Karpas-422 (cell line): ENCODE data around the gene MYO18B. TPM values are rescaled to one million over a fixed set of nuclear protein-coding genes. Genes with fewer than 3 reads are reported as not detected.

Experiments used
- DNase-seq: peaks from one replicate; pipeline ENCODE4 v3.0.0-alpha.2; 2015
- H2AFZ ChIP-seq: fragments of 200-600 bp; sonication (generic); 2 replicates; pipeline ENCODE4 v1.6.1; 2014; ENCODE audit warnings: antibody characterized with exemption, low read length, mixed read lengths
- H3K27ac ChIP-seq: fragments of 200-600 bp; sonication (generic); 2 replicates; pipeline ENCODE4 v1.5.1; 2014; ENCODE audit warnings: mild to moderate bottlenecking, low read length, moderate library complexity
- H3K27me3 ChIP-seq: fragments of 200-600 bp; sonication (generic); 2 replicates; pipeline ENCODE4 v1.6.1; 2014; ENCODE audit warnings: low read length, mixed read lengths
- H3K36me3 ChIP-seq: fragments of 200-600 bp; sonication (generic); 2 replicates; pipeline ENCODE4 v1.6.1; 2014; ENCODE audit warnings: low read length, mixed read lengths; ENCODE audit not compliant: insufficient read depth
- H3K4me1 ChIP-seq: fragments of 200-600 bp; sonication (generic); 2 replicates; pipeline ENCODE4 v1.6.1; 2014; ENCODE audit warnings: mild to moderate bottlenecking, low read length, mixed read lengths
- H3K4me2 ChIP-seq: fragments of 200-600 bp; sonication (generic); 2 replicates; pipeline ENCODE4 v1.6.1; 2014; ENCODE audit warnings: low read length, low read depth, mild to moderate bottlenecking; ENCODE audit not compliant: poor library complexity, severe bottlenecking
- H3K4me3 ChIP-seq: fragments of 200-600 bp; sonication (generic); 2 replicates; pipeline ENCODE4 v1.5.1; 2014; ENCODE audit warnings: mild to moderate bottlenecking, antibody characterized with exemption, low read length, mixed read lengths
- H3K79me2 ChIP-seq: fragments of 200-600 bp; sonication (generic); 2 replicates; pipeline ENCODE4 v1.6.1; 2014; ENCODE audit warnings: mild to moderate bottlenecking, low read length, mixed read lengths
- H3K9ac ChIP-seq: fragments of 200-600 bp; sonication (generic); 2 replicates; pipeline ENCODE4 v1.6.0; 2014; ENCODE audit warnings: low read length
- H3K9me2 ChIP-seq: fragments of 200-600 bp; sonication (generic), shearing (Covaris generic); replicated peaks from 2 replicates; pipeline ENCODE4 v1.6.0; 2014; ENCODE audit warnings: mild to moderate bottlenecking, low read length, moderate library complexity; ENCODE audit not compliant: insufficient read depth
- H3K9me3 ChIP-seq: fragments of 300-700, 200-600 bp; sonication (generic); 2 replicates; pipeline ENCODE4 v1.6.1; 2014; ENCODE audit warnings: low read length, mixed read lengths
- H4K20me1 ChIP-seq: fragments of 200-600 bp; sonication (generic); 2 replicates; pipeline ENCODE4 v1.6.1; 2014; ENCODE audit warnings: mild to moderate bottlenecking, antibody characterized with exemption, low read length, low read depth; ENCODE audit not compliant: insufficient read depth
- total RNA-seq: library from RNA; depleted of rRNA; stranded (reverse); fragments of >200 nt; shearing (Covaris generic); gene quantifications from 2 replicates; pipeline ENCODE4 v1.2.3, GENCODE V29; 2014; ENCODE audit warnings: low replicate concordance

Gene MYO18B
- total RNA-seq, 1 experiment from 2014 or later, result not detected

DNA sequence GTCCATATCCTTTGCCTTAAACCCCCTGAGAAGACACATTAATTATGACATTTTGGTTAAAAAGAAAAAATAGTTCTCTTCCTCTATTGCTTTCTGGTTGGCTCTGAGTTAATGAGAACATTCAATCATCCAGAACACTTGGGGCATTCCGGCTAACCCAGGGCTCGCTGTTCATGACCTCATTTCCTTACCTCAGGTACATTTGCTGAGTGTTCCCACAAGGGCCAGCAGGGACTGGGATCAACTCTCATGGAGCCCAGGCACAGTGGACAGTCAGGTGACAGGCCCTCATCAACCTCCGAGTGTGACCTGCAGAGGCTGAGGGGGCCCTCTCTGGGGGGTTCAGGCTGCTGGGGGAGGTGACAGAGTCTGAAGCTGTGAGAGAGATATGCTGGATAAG lies 98.9 kb downstream of the MYO18B start:
- no peaks in the 10 kb centered on the region for H3K4me1 ChIP-seq
- no peak for DNase-seq
- H3K27me3 ChIP-seq, result no peaks in the 10 kb centered on the region
- H3K27ac ChIP-seq, result no peak overlapping the region
- no peaks in the 10 kb centered on the region for H3K79me2 ChIP-seq
- no peaks in the 10 kb centered on the region for H3K9me2 ChIP-seq
- no peaks in the 10 kb centered on the region for H3K36me3 ChIP-seq
- H3K4me2 ChIP-seq, result no peak overlapping the region
- H3K9me3 ChIP-seq, result no peaks in the 10 kb centered on the region
- no peak overlapping the region for H3K4me3 ChIP-seq
- H4K20me1 ChIP-seq, result no peaks in the 10 kb centered on the region
- no peak overlapping the region for H3K9ac ChIP-seq
- H2AFZ ChIP-seq, result no peak overlapping the region

DNA sequence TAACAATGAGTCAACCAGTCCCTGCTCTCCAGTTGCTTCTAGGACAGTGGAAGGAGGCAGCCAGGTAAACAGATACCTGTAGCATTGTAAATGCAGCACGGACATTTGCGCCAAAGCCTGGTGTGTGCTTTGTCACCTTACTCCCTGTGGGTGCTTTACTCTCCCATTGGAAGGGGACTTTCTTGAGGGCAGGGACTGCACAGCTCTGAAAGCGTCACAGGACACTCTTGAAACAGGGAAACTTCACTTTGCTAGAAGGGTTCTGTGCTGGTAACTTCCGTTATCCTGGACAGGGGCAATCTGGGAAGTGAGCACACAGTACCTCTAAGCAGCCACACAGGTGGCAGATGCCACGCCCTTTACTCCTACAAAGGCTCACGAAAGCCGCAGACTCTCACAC lies 99.8 kb downstream of the MYO18B start:
- Histone ChIP-seq H3K9me3 (no peaks in the 10 kb centered on the region), H3K4me2 (no peak overlapping the region), H3K27me3 (no peaks in the 10 kb centered on the region), H3K4me3 (no peak overlapping the region), H3K36me3 (no peaks in the 10 kb centered on the region), H3K27ac (no peak overlapping the region), H4K20me1 (no peaks in the 10 kb centered on the region), H3K4me1 (no peaks in the 10 kb centered on the region), H2AFZ (no peak overlapping the region), H3K79me2 (no peaks in the 10 kb centered on the region), H3K9me2 (no peaks in the 10 kb centered on the region), H3K9ac (no peak overlapping the region)
- DNase-seq, result no peak

DNA sequence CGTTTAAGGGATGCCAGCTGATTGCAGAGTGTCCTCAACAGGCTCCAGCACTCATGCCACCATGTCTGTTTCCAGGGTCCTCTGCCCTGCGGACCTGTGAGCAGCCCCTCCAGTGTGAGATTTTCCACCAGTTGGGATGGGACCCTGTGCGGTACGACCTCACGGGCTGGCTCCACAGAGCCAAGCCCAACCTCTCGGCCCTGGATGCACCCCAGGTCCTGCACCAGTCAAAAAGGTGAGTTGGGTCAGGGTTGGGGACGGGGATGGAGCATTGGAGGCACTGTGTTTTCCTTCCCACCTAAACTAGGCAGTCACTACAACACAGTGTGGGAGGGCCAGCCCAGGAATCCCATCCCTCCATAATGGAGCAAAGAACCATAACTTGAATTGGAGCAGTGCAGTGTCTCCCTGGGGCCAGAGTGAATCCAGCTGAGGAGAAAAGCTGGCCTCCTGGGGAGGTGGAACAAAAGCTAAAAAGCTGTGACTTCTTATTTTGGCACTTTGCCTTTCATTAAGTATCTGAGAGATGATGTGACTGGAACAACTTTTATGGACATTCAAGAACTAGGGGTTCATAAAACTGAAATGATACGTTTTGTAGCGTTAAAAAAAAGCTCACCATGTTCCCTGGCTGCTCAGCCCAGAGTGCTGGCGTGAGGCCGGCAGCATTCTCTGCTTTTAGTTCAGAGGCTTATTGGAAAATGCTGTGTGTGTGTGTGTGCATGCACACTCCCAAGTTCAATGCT lies 101.8 kb downstream of the MYO18B start:
- H2AFZ ChIP-seq, result no peak overlapping the region
- H3K4me2 ChIP-seq, result no peak overlapping the region
- H3K9ac ChIP-seq, result no peak overlapping the region
- H3K27me3 ChIP-seq, result no peaks in the 10 kb centered on the region
- no peaks in the 10 kb centered on the region for H3K79me2 ChIP-seq
- no peak for DNase-seq
- H3K4me1 ChIP-seq, result no peaks in the 10 kb centered on the region
- no peaks in the 10 kb centered on the region for H3K9me3 ChIP-seq
- H3K27ac ChIP-seq, result no peak overlapping the region
- H3K4me3 ChIP-seq, result no peak overlapping the region
- H4K20me1 ChIP-seq, result no peaks in the 10 kb centered on the region
- H3K9me2 ChIP-seq, result no peaks in the 10 kb centered on the region
- no peaks in the 10 kb centered on the region for H3K36me3 ChIP-seq

DNA sequence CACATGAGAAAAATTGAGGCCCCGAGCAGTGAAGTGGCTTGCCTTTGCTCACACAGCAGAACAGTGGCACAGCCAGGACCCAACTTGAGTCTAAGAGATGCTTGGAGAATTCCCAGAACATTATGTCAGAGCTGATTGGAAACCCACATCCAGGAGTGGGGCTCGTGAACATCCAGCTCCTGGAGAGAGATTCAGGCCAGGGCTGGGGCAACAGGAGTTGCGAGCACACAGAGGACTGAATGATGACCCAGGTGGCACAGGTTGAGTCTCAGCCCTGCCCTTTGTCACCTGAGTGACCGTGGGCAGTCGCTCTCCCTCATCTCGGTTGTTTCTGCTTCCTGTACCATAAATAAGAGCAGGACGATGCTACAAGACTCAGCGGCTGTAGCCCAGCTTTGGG lies 102.6 kb downstream of the MYO18B start:
- no peak overlapping the region for H3K4me2 ChIP-seq
- H3K79me2 ChIP-seq, result no peaks in the 10 kb centered on the region
- no peak overlapping the region for H3K4me3 ChIP-seq
- DNase-seq, result no peak
- no peaks in the 10 kb centered on the region for H4K20me1 ChIP-seq
- no peaks in the 10 kb centered on the region for H3K4me1 ChIP-seq
- no peak overlapping the region for H3K9ac ChIP-seq
- no peaks in the 10 kb centered on the region for H3K36me3 ChIP-seq
- no peaks in the 10 kb centered on the region for H3K9me2 ChIP-seq
- no peaks in the 10 kb centered on the region for H3K9me3 ChIP-seq
- no peak overlapping the region for H2AFZ ChIP-seq
- H3K27ac ChIP-seq, result no peak overlapping the region
- H3K27me3 ChIP-seq, result no peaks in the 10 kb centered on the region

DNA sequence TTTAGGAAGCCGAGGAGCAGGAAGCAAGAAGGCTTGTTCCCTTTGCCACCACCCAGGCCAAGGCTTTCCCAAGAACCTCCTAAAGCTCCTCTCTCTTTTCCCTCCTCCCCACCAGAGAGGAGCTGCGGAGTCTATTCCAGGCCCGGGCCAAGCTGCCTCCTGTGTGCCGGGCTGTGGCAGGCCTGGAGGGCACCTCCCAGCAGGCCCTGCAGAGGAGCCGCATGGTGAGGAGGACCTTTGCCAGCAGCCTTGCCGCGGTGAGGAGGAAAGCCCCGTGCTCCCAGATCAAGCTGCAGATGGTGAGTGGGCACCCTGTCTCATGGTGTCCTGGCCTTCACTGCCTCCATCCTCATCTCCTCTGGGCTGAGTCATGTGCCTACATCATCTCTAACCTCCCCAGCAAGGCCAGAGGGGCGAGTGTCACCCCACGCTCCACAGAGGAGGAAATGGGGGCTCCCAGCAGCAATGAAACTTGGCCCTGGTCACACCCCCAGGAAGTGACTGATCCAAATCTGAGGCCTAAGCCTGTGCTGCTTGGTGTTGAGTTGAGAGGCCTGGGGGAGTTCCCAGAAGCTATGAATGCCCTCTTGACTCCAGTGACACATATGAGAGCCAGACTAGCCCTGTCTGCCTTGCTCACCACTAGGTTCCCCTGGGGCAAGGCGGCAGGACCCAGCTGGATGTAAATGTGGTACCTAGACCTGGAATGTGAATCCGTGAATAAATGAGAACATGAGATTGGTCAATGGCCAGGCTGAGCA lies 104.2 kb downstream of the MYO18B start:
- Histone ChIP-seq H3K36me3 (no peaks in the 10 kb centered on the region), H3K9me3 (no peaks in the 10 kb centered on the region), H3K4me3 (no peak overlapping the region), H4K20me1 (no peaks in the 10 kb centered on the region), H3K4me2 (no peak overlapping the region), H2AFZ (no peak overlapping the region), H3K9ac (no peak overlapping the region), H3K79me2 (no peaks in the 10 kb centered on the region), H3K27ac (no peak overlapping the region), H3K9me2 (no peaks in the 10 kb centered on the region), H3K27me3 (no peaks in the 10 kb centered on the region), H3K4me1 (no peaks in the 10 kb centered on the region)
- no peak for DNase-seq

DNA sequence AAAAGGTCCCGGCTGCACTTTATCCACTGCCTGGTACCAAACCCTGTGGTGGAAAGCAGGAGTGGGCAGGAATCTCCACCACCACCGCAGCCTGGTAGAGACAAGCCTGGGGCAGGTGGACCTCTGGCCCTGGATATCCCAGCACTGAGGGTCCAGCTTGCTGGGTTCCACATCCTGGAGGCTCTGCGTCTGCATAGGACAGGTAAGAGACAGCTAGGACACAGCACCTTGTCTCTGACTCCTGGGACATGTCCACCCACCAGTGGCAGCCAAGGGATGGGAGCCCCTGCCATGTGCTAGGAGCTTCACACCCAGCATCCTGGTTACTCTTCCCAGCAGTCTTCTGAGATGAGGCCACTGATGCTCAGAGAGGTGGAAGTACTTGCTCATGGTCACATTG lies 105.5 kb downstream of the MYO18B start:
- Histone ChIP-seq H3K36me3 (no peaks in the 10 kb centered on the region), H3K9ac (no peak overlapping the region), H3K27me3 (no peaks in the 10 kb centered on the region), H4K20me1 (no peaks in the 10 kb centered on the region), H3K9me3 (no peaks in the 10 kb centered on the region), H3K4me3 (no peak overlapping the region), H3K79me2 (no peaks in the 10 kb centered on the region), H3K4me2 (no peak overlapping the region), H2AFZ (no peak overlapping the region), H3K27ac (no peak overlapping the region), H3K9me2 (no peaks in the 10 kb centered on the region), H3K4me1 (no peaks in the 10 kb centered on the region)
- DNase-seq, result no peak

DNA sequence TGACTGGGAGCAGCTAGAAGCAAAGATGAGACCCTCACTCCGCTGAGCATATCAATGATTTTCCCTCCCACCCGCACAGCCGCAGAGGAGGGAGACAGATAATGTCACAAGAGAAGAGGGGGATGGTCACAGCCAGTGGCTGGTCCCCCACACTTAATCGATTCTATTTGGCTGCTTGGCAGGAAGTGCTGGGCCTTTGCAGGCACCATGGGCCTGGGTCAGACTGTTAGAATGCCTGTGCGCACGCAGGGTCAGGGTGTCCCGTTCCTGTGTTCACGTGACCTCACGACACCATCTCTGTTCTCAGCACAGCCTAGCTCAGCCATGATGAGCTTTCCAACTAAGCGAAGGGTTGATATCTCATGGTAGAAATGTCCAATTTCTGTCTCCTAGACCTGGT lies 107.0 kb downstream of the MYO18B start:
- Histone ChIP-seq H4K20me1 (no peaks in the 10 kb centered on the region; the same call in 1 of the 2 replicates), H3K36me3 (no peaks in the 10 kb centered on the region), H3K27ac (no peak overlapping the region), H2AFZ (no peak overlapping the region), H3K9me2 (no peaks in the 10 kb centered on the region), H3K4me1 (no peaks in the 10 kb centered on the region), H3K27me3 (no peaks in the 10 kb centered on the region), H3K9ac (no peak overlapping the region), H3K4me2 (no peak overlapping the region), H3K4me3 (no peak overlapping the region), H3K9me3 (no peaks in the 10 kb centered on the region), H3K79me2 (no peaks in the 10 kb centered on the region)
- no peak for DNase-seq

DNA sequence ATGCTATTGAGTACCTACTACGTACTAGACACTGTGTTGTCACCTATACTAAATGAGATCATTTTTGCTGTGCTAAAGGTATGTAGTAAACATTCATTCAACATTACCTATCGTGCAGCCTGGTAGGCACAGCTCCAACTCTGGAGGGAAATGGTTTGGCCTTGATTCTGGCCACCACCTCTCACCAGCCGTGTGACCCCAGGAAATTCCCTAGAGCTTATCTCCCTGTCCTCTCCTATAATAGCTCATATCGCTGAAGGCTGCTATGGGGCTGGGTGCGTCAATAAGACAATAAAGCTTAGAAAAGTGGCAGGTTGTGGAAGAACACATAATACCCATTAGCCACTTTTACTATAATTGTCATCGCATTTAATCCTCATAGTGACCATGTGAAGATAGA lies 107.5 kb downstream of the MYO18B start:
- no peak overlapping the region for H3K9ac ChIP-seq
- H4K20me1 ChIP-seq, result no peaks in the 10 kb centered on the region; the same call in 1 of the 2 replicates
- H2AFZ ChIP-seq, result no peak overlapping the region
- no peak overlapping the region for H3K4me2 ChIP-seq
- H3K4me3 ChIP-seq, result no peak overlapping the region
- no peak overlapping the region for H3K27ac ChIP-seq
- H3K79me2 ChIP-seq, result no peaks in the 10 kb centered on the region
- no peaks in the 10 kb centered on the region for H3K27me3 ChIP-seq
- no peaks in the 10 kb centered on the region for H3K36me3 ChIP-seq
- no peaks in the 10 kb centered on the region for H3K9me2 ChIP-seq
- no peaks in the 10 kb centered on the region for H3K4me1 ChIP-seq
- no peak for DNase-seq
- H3K9me3 ChIP-seq, result no peaks in the 10 kb centered on the region
